C4-2B (cell line): ENCODE measurements around the gene DYNC2I2.

ENCODE experiments used
- CTCF ChIP-seq: fragments of 450-650 bp; conservative IDR thresholded peaks from 2 replicates; pipeline ENCODE4 v1.5.1; 2017; ENCODE audit warnings: mild to moderate bottlenecking
- ZFX ChIP-seq: fragments of 450-650 bp; IDR thresholded peaks from 2 replicates; pipeline ENCODE4 v1.6.1; 2017

GRCh38 chr9:128642675-128643245, 13.9 kb downstream of the DYNC2I2 start:
- TF ChIP-seq CTCF, result no peak
- no peak for TF ChIP-seq ZFX
